Fibroblast of lung (primary cell): ENCODE results near the gene SPRED2. TPM values are rescaled to one million over a fixed set of nuclear protein-coding genes. Genes with fewer than 3 reads are reported as not detected.

ENCODE experiments used
- DNase-seq, 2 donors: peaks; one replicate each; pipeline versions ENCODE4 v3.0.0 to v3.0.0-alpha.2; 2010; ENCODE audit warnings: low read depth in 2 of 2
- H2AFZ ChIP-seq: 2 replicates; pipeline ENCODE4 v1.5.1; 2012; ENCODE audit warnings: low read length, control low read depth, inconsistent platforms
- H3K27ac ChIP-seq: 2 replicates; pipeline ENCODE4 v1.5.1; 2011; ENCODE audit warnings: low read length, control low read depth; ENCODE audit not compliant: insufficient read depth
- H3K27me3 ChIP-seq: 2 replicates; pipeline ENCODE4 v1.5.1; 2011; ENCODE audit warnings: mild to moderate bottlenecking, low read length; ENCODE audit not compliant: control insufficient read depth, insufficient read depth
- H3K36me3 ChIP-seq: 2 replicates; pipeline ENCODE4 v1.5.1; 2011; ENCODE audit warnings: low read length; ENCODE audit not compliant: control insufficient read depth, insufficient read depth
- H3K4me1 ChIP-seq: 2 replicates; pipeline ENCODE4 v1.5.1; 2011; ENCODE audit warnings: low read length; ENCODE audit not compliant: control insufficient read depth, insufficient read depth; ENCODE audit errors: extremely low read depth
- H3K4me2 ChIP-seq: 2 replicates; pipeline ENCODE4 v1.5.1; 2011; ENCODE audit warnings: low read length, control low read depth; ENCODE audit not compliant: insufficient read depth; ENCODE audit errors: extremely low read depth
- H3K4me3 ChIP-seq, 4 experiments: fragments of 200-600 bp in 1 of 4; sonication (generic) in 1 of 4; replicated peaks in 1 of 4; 2 replicates each; pipeline ENCODE4 v1.5.1; 2011 to 2016; ENCODE audit warnings: low read length in 4 of 4, low read depth in 3 of 4, mild to moderate bottlenecking in 3 of 4, control low read depth in 2 of 4, inconsistent platforms in 1 of 4, mixed read lengths in 1 of 4; ENCODE audit not compliant: insufficient read depth in 1 of 4; ENCODE audit errors: control extremely low read depth in 1 of 4
- H3K79me2 ChIP-seq: 2 replicates; pipeline ENCODE4 v1.5.1; 2012; ENCODE audit warnings: mild to moderate bottlenecking, low read length, inconsistent platforms; ENCODE audit not compliant: control insufficient read depth, insufficient read depth
- H3K9ac ChIP-seq: 2 replicates; pipeline ENCODE4 v1.5.1; 2011; ENCODE audit warnings: mild to moderate bottlenecking, low read length, control low read depth; ENCODE audit not compliant: insufficient read depth
- H3K9me3 ChIP-seq: 2 replicates; pipeline ENCODE4 v1.5.1; 2012; ENCODE audit warnings: low read depth, low read length; ENCODE audit not compliant: control insufficient read depth, insufficient read depth
- H4K20me1 ChIP-seq: 2 replicates; pipeline ENCODE4 v1.5.1; 2011; ENCODE audit warnings: low read length; ENCODE audit not compliant: control insufficient read depth, insufficient read depth; ENCODE audit errors: extremely low read depth
- EZH2 ChIP-seq: IDR thresholded peaks from 2 replicates; pipeline ENCODE4 v1.5.1; 2012; ENCODE audit warnings: low read length, control low read depth, mild to moderate bottlenecking; ENCODE audit errors: missing control alignments
- polyA plus RNA-seq, 2 donors: library from polyadenylated mRNA; depleted of rRNA in 1 of 2; stranded (reverse) in 1 of 2; unstranded in 1 of 2; fragments of >200 nt; gene quantifications; 2 replicates each; pipeline ENCODE4 v1.2.1, GENCODE V29; 2011 to 2012; ENCODE audit warnings: missing spikeins in 1 of 2
- total RNA-seq: library from RNA; depleted of rRNA; stranded (reverse); fragments of >200 nt; gene quantifications from 2 replicates; pipeline ENCODE4 v1.2.1, GENCODE V29; 2014
- TF ChIP-seq, protein P1 (sequence below), 2 donors: IDR thresholded peaks in 1 of 2; conservative IDR thresholded peaks in 1 of 2; 1 replicate in 1 of 2; 2 replicates in 1 of 2; pipeline ENCODE4 v1.5.1; 2011 to 2012; ENCODE audit warnings: low read length in 2 of 2, control low read depth in 1 of 2, inconsistent platforms in 1 of 2, low read depth in 1 of 2, mild to moderate bottlenecking in 1 of 2

Gene SPRED2
- total and polyA plus RNA-seq, 2 donors (not counting 1 experiment from before 2014, with no cell fraction given): 9.4 to 26.1 TPM

DNA sequence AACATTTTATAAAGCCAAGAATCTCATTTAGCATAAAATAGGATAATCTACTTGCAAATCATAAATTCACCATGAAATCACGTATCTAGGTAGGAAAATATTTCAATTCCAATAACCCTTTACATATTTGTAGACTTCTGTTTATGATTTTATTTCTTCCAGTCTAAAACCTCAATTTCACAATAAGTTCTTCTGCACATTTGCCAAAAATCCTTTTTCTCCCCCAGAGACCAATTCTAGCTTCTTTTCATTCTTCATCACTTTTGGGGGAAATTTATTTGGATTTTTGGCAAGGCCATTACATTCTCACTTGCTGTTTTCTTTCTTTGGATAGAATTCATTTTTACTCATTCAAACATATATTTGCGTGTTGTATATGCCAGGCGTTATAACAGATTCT, 86.8 kb downstream of the SPRED2 start:
- no peaks in the 10 kb centered on the region for H3K27me3 ChIP-seq
- H3K27ac ChIP-seq: no peak overlapping the region
- peaks cover 10% of the 10 kb centered on the region for H3K4me1 ChIP-seq
- H3K9ac ChIP-seq: no peak overlapping the region
- no peak overlapping the region for H3K4me3 ChIP-seq
- H4K20me1 ChIP-seq: no peaks in the 10 kb centered on the region
- TF ChIP-seq, protein P1, sequence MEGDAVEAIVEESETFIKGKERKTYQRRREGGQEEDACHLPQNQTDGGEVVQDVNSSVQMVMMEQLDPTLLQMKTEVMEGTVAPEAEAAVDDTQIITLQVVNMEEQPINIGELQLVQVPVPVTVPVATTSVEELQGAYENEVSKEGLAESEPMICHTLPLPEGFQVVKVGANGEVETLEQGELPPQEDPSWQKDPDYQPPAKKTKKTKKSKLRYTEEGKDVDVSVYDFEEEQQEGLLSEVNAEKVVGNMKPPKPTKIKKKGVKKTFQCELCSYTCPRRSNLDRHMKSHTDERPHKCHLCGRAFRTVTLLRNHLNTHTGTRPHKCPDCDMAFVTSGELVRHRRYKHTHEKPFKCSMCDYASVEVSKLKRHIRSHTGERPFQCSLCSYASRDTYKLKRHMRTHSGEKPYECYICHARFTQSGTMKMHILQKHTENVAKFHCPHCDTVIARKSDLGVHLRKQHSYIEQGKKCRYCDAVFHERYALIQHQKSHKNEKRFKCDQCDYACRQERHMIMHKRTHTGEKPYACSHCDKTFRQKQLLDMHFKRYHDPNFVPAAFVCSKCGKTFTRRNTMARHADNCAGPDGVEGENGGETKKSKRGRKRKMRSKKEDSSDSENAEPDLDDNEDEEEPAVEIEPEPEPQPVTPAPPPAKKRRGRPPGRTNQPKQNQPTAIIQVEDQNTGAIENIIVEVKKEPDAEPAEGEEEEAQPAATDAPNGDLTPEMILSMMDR (conservative IDR thresholded peaks at IDR 0.05 in 1 of 2, IDR thresholded peaks at IDR 0.05 in 1 of 2; ENCODE audit: low read depth in 1 of 2, low read length in 2 of 2): no peak
- no peak for TF ChIP-seq EZH2
- no peak overlapping the region for H2AFZ ChIP-seq
- no peaks in the 10 kb centered on the region for H3K36me3 ChIP-seq
- peaks cover 31% of the 10 kb centered on the region for H3K79me2 ChIP-seq
- DNase-seq: no peak
- H3K4me2 ChIP-seq: no peak overlapping the region
- no peaks in the 10 kb centered on the region for H3K9me3 ChIP-seq

GRCh38 chr2:65344689-65345088, 87.7 kb downstream of the SPRED2 start:
- Histone ChIP-seq H3K36me3 (no peaks in the 10 kb centered on the region), H4K20me1 (no peaks in the 10 kb centered on the region), H2AFZ (no peak overlapping the region), H3K4me2 (no peak overlapping the region), H3K9me3 (no peaks in the 10 kb centered on the region), H3K27me3 (no peaks in the 10 kb centered on the region), H3K79me2 (peaks cover 26% of the 10 kb centered on the region), H3K9ac (no peak overlapping the region), H3K27ac (no peak overlapping the region), H3K4me3 (no peak overlapping the region), H3K4me1 (peaks cover 2% of the 10 kb centered on the region)
- no peak for DNase-seq
- no peak for TF ChIP-seq EZH2
- TF ChIP-seq, protein P1 (conservative IDR thresholded peaks at IDR 0.05 in 1 of 2, IDR thresholded peaks at IDR 0.05 in 1 of 2; ENCODE audit: low read depth in 1 of 2, low read length in 2 of 2): no peak

DNA sequence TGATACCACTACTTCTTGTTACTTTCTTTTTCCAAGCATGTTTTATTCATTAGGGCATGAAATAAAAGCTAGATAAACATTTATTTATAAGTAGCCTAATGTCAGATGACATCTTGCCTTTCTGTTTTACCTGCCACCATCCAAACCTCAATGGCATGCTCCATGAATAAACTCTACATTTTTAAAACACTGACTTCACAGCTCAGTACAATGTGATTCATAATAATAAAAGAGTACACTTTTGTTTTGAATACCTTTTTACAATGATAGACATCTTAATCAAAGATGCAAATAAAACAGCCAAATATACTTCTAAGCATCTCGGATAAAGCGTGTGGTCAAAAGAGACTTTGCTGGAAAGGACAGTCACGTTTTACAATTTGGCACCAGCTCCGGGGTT, 88.2 kb downstream of the SPRED2 start:
- Histone ChIP-seq H3K79me2 (peaks cover 25% of the 10 kb centered on the region), H2AFZ (no peak overlapping the region), H3K27ac (no peak overlapping the region), H3K36me3 (no peaks in the 10 kb centered on the region), H3K4me1 (peaks cover 2% of the 10 kb centered on the region), H3K4me3 (no peak overlapping the region), H3K27me3 (no peaks in the 10 kb centered on the region), H3K9ac (no peak overlapping the region), H3K4me2 (no peak overlapping the region), H4K20me1 (no peaks in the 10 kb centered on the region), H3K9me3 (no peaks in the 10 kb centered on the region)
- no peak for DNase-seq
- TF ChIP-seq, protein P1 (conservative IDR thresholded peaks at IDR 0.05 in 1 of 2, IDR thresholded peaks at IDR 0.05 in 1 of 2; ENCODE audit: low read depth in 1 of 2, low read length in 2 of 2): no peak
- TF ChIP-seq EZH2: no peak
